Tongue (tissue), 2 donors: ENCODE results near the gene CAPN9. TPM values are rescaled to one million over a fixed set of nuclear protein-coding genes. Genes with fewer than 3 reads are reported as not detected.
"Not testable (repeated sequence)": the region's sequence is repeated elsewhere in the genome, so short reads cannot be mapped to it uniquely, and the experiment has no call there.

Source experiments
- DNase-seq: peaks from one replicate; pipeline ENCODE4 v3.0.0-alpha.2; 2015
- total RNA-seq: library from RNA; depleted of rRNA; stranded (reverse); fragments of >200 nt; gene quantifications from one replicate; pipeline ENCODE4 v1.2.3, GENCODE V29; 2014

Gene CAPN9
- 0.82 TPM for total RNA-seq

GRCh38 chr1:230747127-230747730, at the start of gene CAPN9:
Gene CAPN9, plus strand, starts transcription at chr1:230747388. Its CDS starts 109 bp downstream, at chr1:230747497.
- no peak for DNase-seq

GRCh38 chr1:230698130-230698529, 49.1 kb upstream of the CAPN9 start:
- no peak for DNase-seq

DNA sequence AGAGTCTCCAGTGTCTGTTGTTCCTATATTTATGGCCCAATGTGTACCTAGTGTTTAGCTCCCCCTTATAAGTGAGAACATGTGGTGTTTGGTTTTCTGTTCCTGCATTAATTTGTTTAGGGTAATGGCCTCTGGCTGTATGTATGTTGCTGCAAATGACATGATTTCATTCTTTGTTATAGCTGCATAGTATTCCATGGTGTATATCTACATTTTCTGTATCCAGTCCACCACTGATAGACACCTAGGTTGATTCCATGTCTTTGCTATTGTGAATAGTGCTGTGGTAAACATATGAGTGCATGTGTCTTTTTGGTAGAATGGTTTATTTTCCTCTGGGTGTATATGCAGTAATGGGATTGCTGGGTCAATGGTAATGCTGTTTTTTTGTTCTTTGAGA, 48.2 kb upstream of the CAPN9 start:
- not testable (repeated sequence) for DNase-seq

- DNase-seq: no peak
These were observed 47.5 kb upstream of the CAPN9 start for GRCh38 chr1:230699716-230700115.

DNA sequence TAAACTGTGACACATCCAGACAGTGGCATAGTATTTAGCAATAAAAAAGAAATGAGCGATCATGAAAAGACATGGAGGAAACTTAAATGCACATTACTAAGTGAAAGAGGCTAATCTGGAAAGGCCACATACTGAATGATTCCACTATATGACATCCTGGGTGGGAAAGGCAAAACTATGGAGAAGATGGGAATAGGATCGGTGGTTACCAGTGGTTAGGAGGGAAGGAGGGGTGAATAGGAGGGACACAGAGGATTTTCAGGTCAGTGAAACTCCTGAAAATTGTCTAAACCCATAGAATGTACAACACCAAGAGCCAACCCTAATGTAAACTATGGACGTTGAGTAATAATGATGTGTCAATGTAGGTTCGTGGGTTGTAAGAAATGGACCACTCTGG, 47.1 kb upstream of the CAPN9 start:
- no peak for DNase-seq

GRCh38 chr1:230701434-230701833, 45.8 kb upstream of the CAPN9 start:
- DNase-seq: no peak

DNA sequence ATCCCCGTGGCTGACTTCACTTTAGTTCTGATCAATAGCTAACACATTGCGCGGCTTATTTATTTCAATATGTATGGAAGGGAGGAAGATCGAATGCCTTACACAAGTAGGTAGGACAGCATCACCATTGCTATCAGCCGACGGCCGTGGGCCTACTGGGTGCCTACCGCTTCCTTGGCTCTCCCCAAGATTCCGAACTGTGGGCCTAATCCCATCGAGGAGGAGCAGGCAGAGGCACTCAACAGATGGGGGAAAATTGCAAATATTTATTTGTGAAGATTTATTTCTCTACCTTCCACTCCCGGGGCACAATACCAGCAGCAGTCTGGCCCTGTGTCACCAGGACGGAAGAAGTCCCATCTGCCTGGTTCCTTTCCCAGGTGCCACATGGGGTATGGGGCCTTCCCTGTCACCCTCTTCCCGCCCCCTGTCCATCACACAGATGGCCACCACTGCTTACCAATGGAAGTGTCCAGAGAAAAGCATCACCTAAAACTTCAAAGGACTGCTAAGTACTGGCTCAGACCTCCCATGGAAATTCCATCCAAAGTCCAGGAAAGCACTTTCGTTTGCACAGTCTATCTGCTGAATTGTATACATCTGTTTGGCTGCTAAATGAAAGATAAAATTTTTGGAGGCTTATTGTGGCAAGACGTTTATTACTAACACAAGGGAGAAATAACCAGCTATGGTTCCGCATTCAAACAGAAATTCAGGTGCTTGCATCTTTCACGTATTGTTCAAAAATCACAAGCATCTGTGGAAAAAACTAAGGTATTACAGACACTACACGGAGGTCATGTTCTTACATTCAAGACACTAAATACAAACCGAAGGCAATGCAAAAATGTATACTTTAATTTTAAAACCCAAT, 45.1 kb upstream of the CAPN9 start:
- no peak for DNase-seq

DNA sequence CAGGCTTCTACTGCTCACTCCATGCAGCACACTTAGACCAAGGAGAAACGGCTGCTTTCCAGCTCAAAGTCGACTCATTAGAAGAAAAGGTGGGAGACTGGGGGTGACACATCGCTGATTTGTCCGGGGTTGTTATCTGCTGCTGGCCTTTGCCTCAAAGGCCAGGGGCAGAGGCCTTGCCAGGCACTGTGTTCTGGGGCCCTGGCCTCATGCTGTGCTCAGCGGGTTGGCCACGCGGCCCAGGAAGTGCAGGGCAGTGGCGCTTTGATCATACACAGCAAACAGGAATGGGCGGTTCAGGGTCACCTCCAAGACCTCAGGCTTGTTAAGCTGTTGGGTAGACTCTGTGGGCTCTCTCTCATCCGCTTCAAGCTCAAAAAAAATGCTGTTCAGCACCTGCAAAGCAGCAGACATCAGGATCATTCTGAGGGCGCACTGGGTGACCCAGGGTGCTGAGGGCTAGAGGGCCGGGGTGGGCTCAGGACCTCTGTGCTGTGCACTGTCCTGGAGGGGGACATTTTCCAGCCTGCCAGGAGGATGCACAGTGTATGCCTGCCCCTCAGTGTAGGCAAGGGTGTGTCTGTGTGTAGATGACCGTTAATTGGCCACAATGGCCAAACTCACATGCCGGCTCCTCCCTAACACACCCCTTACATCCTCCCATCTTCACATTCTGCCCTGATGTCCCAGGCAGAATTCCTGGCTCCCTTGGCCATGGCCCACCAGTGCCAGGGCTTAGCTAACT, 44.1 kb upstream of the CAPN9 start:
- no peak for DNase-seq

GRCh38 chr1:230703679-230704385, 43.4 kb upstream of the CAPN9 start:
- DNase-seq: no peak

- no peak for DNase-seq
These were observed 42.4 kb upstream of the CAPN9 start for GRCh38 chr1:230704830-230705229.

- no peak for DNase-seq
These were observed 41.7 kb upstream of the CAPN9 start for GRCh38 chr1:230705289-230706019.

DNA sequence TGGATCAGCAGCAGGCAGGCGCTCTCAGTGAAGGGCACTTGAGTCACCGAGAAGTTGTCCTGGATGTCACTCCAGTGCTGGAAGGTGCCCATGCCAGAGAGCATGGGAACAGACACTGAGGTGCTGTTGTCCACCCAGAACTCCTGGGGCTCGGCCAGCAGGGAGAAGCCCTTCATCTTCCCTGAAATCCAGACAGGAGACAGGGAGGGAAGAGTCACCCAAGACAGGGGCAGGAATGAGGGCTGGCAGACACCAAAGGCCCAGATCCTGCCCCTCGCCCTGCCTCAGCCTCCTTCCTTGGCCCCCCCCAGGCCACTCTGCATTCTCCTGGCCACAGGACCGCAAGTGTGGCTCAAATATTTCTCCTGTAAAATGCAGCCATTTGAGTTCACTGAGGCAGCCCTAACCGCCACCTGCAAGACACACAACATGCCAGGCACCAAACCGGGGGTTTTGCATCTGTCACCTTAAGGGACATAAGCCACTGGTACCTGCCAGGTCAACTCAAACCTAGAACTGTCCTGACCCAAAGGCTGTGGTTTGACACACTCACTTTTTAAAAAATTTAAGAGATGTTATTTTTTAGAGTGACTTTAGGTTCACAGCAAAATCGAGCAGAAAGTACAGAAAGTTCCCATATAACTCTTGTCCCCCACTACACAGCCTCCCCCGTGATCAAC, 41.0 kb upstream of the CAPN9 start:
- no peak for DNase-seq

DNA sequence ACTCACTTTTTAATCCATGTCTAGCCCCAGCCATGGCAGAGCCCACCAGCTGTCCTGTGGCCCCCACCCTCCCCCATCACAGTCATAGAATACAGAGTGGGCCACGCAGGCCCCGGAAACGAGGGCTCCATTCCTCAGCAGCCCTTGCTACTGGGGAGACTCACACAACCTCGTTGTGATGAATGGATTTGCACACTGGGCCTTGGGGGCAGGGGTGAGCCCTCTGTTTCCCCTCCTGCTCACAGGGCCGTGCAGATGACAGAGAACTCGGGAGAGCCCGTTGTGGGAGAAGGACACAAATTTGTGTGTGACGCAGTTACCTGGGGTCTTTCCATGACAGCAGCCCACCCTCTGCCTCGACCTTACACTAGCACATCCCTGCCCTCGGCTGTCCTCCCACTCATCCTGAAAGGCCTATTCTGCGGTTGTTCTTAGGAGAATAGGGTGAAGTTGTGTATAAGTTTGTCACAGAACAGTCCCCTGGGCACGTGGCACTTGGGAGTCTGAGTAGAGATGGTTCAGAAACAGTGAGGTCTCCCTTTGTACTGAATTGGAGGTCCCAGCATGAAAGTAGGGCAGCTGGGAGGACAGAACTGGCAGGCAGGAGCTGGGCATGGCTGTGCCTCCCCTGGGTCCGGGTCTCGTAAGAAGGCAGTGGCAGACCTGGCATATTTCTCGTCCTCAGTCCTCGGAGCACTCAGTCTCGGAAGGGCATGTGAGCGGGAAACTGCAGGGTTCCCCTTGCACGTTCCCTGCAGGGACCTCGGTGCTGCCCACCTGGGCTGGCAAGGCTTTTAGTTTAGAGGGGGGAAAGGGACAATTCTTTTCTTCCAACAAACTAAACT, 40.1 kb upstream of the CAPN9 start:
- DNase-seq: no peak

- DNase-seq: no peak
These were observed 39.2 kb upstream of the CAPN9 start for GRCh38 chr1:230707732-230708630.

- DNase-seq: no peak
These were observed 38.3 kb upstream of the CAPN9 start for GRCh38 chr1:230708631-230709580.

DNA sequence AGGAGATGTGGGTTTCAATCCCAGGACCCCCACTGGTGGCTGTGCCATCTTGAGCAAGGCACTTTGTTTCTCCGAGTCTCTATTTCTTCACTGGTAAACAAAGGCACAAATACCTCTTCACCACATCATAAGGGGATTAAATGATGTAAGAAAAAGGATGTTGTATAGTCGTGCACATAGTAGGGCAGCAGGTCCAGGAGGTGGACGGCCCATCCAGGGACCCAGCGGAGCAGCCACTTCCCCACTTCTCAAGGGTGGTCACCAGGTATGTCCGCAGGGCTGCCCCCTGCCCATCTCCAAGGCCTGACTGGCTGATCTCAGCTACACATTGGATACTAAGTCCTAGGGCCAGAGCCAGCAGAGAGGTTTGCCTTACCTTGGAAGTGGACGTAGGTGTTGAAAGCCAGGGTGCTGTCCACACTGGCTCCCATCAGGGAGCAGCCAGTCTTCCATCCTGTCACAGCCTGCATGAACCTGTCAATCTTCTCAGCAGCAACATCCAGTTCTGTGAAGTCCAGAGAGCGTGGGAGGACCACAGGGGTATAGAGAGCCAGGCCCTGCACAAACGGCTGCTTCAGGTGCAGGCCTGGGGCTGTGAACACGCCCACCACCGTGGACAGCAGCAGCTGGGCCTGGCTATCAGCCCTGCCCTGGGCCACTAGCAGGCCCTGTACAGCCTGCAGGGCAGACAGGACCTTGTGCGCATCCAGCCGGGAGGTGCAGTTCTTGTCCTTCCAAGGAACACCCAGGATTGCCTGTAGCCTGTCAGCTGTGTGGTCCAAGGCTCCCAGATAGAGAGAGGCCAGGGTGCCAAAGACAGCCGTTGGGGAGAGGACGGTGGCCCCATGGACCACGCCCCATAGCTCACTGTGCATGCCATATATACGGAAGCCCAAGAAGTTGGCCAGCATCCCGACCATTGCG, 37.3 kb upstream of the CAPN9 start:
- no peak for DNase-seq

GRCh38 chr1:230710543-230710904, 36.7 kb upstream of the CAPN9 start:
- no peak for DNase-seq
